ENCODE data around the gene RARRES2.

Gene RARRES2

DNA sequence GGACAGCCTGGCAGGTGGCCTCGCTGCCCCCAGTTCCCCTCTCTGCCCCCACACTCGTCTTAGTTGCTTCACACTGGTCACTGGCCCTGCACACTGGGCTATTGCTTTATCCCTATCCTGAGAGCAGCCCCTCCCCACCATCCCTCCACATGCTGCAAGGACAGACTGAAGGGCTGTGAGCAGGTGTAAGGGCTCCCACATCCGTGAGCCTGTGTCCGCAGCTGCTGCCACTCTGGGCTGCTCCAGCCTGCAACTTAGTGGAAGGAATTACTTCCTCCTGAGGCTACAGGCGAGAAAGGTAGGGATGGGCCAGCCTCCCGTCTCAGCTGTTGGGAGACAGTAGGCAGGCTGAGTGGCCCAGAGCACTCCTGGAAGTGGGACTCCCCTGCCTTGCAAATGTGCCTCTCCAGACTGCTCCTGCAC lies 3.8 kb downstream of the RARRES2 start:
- DNase-seq (ENCODE audit: low spot score), result no peak

DNA sequence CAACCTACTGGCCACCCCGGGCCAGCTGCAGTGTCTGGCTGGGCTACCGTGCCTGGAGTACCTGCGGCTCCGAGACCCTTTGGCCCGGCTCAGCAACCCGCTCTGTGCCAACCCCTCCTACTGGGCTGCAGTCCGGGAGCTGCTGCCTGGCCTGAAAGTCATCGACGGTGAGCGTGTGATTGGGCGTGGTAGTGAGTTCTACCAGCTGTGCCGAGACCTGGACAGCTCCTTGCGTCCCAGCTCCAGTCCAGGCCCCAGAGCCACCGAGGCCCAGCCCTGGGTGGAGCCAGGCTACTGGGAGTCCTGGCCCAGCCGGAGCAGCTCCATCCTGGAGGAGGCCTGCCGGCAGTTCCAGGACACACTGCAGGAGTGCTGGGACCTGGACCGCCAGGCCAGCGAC lies 4.2 kb downstream of the RARRES2 start:
- no peak for DNase-seq (ENCODE audit: low spot score)

DNA sequence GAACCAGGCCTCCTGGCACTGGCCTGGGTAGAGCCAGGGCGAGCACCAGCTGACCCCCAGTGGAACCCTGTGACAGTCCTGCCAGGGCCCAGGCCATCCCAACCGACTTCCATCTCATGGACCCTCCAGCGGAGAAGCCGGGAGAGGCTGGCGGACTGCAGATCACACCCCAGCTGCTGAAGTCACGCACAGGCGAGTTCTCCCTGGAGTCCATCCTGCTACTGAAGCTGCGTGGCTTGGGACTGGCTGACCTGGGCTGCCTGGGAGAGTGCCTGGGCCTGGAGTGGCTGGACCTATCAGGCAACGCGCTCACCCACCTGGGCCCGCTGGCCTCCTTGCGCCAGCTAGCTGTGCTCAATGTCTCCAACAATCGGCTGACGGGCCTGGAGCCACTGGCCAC lies 4.7 kb downstream of the RARRES2 start:
- no peak for DNase-seq (ENCODE audit: low spot score)

DNA sequence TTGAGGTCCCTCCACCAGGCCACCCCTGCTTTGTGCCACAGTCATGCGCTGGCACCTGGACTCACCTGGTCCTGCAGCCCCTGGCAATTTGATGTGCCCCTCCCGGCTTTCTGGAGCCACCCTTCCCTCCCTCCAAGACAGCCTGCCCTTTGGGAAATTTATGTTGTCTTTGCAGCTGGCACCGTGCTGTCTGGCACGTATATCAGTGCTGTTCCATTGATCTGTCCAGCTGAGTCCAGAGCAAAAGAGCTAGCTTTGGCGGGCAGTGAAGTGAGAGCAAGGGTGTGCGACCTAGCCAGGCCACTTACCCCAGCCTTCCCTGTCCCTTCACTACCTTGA lies 5.7 kb downstream of the RARRES2 start:
- no peak for DNase-seq (ENCODE audit: low spot score)

DNA sequence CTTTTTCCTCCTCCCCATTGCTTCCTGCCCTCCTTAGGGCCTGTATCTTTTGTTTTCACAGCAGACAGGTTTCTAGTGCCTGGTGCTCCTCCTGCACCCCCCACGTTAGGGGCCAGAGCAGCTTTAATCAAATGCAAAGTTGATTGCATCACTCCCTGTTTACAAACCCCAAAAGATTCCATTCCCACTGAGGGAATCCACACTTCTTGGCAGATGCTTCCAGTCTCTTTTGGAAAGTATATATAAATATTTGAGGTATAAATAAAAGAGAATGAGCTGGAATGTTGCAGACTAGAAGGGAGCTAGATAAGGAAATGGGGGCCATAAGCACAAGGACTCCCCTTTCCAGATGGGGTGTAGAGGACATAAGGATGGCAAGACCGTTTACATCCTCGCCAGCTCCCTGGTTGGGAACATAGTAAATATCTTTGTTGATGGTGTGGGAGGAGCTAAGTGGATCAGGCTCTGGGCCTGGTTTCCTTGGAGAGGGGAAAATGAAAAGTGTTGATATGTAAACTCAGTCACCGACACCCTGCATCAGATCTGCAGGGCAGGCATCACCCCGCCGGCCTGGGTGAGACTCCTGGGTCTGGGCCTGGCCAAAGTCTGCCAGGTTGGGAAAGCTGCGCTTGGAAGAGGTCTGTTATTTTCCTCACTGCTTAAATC lies 6.2 kb downstream of the RARRES2 start:
- DNase-seq (ENCODE audit: low spot score), result peak; percentile 82

DNA sequence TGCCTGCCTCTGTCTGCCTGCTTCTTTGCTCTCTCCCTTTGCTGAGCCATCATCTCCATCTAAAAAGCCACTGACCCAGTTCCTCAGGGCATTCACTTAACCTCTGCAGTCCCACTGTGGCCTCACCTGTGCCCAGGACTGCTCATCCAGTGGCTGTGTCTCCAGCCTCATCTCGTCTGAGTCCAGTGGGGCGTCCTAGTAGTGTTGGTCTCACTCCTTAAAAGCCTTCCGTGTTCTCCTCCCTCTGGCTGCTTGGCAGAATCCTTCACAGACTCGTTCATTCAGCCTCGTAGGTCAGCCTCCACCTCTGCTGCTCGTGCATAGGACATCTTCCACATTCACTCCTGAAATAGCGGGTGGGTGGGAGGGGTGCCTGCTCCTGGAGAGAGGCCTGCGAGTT lies 7.3 kb downstream of the RARRES2 start:
- no peak for DNase-seq (ENCODE audit: low spot score)

DNA sequence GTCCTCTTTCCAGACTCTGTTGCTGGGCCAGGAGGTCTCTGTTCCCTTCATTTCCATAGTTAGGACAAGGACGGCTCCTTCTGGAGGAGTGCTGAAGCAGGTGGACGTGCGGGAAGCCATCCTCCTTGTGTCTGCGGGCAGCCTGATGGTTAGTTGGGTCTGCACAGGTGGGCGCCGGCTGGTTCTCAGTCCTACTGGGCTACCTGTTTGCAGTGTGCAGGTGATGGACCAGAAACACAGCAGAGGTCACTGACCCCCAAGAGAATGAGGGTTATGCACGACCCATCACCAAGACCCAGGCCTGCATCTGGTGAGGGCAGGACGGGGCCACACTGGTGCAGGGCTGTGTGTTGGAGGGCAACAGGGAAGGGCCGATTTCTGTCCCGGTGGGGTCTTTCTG lies 7.8 kb downstream of the RARRES2 start:
- DNase-seq (ENCODE audit: low spot score), result no peak

DNA sequence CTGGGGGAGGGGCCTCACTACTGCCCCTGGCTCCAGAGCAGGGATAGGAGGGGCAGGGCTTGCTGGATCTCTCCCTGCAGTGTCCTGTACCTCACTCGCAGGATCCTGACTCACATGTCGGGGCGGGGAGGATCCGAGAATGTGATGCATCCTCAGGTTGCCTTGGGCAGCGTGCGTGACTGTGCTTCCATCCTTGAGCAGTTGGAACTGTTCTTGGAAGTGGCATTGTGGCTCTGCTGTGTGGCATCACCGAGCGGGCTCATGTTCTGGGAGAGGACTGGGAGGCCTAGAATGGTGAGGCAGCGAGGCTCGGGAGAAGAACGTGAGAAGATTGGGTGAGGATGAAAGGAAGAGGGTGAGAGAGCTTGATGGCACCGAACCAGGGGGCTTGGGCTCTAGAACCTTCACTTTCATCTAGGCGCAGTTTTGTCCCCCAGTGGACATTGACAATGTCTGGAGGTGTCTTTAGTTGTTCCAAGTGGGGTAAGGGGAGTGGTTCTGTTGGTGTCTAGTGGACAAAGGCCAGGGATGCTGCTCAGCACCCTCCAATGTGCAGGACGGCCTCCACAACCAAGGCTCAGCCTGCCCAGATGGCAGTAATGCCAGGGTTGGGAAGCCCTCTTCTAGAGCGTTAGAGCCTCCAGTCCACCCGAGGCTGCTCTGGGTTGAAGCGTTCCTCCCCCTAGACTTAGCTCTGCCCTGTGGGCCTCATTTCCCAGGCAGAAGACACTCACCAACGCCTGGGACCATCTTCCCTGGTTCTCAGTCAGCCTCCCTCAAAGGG lies 8.4 kb downstream of the RARRES2 start:
- no peak for DNase-seq (ENCODE audit: low spot score)

DNA sequence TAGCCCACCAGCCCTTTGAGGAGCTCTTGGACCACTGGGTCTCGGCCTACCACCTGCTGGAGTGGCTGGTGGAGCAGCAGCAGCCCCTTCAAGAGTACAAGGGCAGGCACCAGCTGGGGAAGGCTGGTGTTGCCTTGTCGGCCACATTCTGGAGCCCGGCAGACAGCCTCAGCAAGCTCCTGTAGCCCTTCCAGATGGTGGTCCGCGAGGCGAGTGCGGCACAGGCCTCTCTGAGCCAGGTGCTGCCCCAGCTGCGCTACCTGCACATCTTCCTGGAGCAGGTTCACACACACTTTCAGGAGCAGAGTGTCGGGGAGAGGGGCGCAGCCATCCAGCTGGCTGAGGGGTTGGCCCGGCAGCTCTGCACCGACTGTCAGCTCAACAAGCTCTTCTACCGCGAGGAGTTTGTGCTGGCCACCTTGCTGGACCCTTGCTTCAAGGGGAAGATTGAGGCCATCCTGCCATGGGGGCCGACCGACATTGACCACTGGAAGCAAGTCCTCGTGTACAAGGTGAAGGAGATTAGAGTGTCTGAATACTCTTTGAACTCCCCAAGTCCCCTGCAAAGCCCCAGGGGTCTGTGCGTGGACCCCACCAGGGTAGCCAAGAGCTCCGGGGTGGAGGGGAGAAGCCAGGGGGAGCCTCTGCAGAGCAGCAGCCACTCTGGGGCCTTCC lies 11.1 kb downstream of the RARRES2 start:
- DNase-seq (ENCODE audit: low spot score), result no peak

DNA sequence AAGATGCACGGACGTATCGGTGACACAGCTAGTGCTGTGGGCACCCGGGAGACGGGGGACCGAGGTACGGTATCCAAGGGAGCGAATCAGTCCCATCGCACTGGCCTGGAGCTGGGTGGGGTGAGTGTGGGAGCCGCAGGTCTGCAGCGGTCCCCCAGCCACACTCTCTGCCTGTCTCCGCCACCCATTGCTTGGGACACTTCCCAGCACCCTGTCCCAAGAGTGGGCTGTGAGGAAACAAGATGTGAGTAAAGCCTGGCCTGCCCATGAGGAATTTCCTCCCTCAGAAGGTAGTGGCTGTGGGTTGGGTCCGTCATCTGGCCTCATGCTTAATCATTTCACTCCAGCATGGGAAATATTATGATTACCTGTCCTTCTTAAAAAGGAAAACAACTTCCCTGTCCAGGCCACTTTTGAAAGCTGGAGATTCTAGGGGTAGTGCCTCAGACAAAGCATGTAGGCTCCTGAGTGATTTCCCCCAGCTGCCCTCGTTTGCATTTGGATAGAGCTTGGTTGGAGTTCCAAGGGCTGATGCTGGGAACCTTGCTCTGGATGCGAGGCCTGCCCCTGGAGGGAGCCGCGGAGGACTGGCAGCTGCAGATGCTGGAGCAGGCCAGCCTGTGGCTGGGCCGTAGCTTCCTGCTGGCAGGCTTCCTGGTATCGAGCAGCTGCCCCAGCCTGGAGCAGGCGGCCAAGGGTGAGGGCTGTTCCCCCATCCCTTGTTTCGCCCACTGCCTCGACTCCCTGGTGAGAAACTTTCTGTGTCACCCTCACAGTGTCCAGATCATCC lies 11.9 kb downstream of the RARRES2 start:
- no peak for DNase-seq (ENCODE audit: low spot score)

DNA sequence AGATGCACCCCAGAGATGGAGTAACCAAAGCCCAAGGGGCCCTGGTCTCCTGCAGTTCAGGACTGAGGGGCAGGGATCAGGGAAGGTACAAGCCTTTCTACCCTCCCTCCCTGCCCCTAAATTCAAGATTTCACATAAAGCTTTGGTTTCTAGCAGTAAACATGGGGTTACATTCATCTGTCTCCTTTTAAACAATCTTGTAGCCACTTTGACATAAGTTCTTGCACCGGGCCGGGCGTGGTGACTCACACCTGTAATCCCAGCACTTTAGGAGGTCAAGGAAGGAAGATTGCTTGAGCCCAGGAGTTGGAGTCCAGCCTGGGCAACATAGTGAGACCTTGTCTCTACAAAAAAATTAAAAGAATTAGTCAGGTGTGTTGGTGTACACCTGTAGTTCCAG lies 14.1 kb downstream of the RARRES2 start:
- no peak for DNase-seq (ENCODE audit: low spot score)

DNA sequence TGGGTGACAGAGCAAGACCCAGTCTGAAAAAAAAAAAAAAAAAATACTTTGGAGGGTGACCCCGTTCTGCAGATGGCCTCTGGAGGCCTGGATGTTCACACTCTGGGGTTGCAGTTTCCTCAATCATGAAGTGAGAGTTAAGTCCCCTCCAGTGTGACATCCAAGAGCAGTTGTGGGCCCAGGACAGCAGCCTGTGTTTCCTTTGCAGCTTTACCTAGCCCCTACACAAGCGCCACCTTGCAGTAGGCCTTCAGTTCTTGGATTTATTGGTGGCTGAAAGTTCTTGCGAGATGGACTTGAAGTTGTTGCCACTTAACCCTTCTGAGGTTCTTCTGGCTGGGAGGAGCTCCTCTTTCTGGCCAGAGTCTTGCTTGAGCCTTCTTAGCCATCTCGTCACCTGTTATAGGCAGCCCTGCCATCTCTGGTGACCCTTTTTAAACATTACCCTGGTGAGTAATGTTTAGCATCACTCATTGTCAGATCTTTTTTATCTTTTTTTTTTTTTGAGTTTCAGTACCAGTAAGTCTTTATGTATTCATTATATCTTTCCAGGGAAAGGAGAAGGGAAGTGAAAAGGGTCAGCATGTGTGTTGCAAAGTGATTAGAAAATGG lies 14.7 kb downstream of the RARRES2 start:
- no peak for DNase-seq (ENCODE audit: low spot score)

DNA sequence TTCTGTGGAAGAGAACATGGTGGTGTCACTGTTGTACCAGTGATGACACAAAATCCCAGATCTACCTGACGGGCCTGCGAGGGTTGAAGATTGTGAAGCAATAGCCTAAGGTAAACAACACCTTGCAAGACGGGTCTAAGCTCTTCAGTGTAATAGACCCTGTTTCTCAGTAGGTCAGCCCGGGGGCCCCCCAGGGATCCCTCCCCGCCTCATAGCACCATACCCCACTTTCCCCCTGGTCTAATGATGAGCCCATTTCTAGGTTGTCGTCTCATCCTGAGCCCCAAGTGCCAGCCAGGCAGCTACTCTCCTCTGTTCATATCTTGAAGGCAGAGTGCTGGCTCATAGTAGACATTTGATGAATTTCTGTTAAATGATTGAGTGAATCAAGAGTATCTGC lies 15.5 kb downstream of the RARRES2 start:
- DNase-seq (ENCODE audit: low spot score), result no peak

DNA sequence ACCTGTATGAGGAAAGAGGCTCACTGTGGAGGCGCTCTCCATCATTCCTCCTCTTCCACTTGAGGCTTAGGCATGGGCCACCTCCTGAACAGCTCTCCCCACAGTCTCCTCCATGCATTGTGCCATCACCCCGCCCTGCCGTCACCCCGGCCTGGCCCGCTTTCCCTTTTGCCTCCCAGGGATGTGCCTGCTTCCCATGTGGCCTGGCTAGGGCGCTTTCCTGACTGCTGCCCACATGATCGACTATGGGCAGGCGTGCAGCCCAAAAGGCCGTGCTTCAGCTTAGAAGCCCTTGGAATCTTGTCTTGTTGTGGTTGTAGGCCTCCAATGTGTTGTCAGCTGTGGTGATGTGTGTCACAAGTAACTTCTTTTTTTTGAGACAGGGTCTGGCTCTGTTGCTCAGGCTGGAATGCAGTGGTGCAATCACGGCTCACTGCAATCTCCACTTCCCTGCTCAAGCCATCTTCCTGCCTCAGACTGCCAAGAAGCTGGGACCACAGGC lies 16.3 kb downstream of the RARRES2 start:
- peak; percentile 48 for DNase-seq (ENCODE audit: low spot score)

DNA sequence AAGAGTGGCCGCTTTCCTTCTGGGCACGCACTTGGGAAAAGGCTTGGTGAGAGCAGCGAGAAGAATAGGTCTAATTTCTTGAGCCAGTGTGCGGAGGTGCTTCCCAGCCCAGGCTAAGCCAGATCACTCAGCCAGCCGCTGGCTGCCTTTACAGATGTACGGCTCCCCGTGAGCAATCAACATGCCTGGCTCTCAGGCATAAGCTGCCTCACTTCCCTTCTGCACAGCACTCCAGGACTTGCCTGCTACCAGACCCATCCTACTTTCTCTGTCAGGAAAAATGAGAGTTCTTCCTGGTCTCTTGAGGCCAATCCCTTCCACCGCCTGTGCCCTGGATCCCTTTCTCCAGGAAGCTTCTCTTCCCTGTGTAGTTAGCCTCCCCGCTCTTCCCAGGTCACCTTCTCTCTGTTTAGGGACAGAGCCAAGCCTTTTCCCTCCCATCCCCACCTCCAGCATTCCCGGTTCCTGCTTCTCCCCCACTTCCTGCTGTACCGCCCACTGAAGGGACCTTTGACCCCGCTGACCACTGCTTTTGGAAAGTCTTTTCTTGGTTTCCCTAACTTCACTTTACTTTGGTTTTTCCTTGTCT lies 17.0 kb downstream of the RARRES2 start:
- DNase-seq (ENCODE audit: low spot score), result peak; percentile 6

DNA sequence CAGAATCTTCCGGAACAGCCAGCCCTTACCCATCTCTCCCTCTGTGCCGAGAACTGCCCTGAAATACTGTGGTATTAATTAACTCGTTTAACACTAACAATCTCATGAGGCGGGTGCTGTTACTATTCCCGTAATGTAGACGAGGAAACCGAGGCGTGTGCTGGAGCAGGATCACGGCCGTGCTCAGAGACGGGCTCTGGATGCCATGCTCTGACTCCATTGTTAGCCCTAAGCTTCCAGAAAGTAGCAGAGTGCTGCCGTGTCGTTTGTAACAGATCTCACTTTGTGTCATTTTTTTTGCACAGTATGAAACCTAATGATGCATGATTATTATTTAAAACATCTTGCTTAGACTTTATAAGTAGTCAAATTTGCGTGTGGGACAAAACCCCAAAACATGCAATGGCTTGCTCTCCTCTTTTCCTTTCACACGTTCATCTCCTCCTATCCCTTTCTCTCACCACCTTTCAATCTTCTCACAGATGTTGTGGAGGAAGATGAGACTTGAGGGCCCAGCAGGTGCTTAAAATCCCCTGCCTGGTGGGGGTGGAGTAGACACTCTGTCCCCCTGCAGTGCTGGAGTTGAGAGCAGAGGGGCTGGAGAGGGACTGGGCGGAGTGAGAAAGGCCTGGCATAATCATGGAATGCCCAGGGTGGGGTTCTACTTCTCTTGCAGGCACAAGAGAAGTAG lies 17.6 kb downstream of the RARRES2 start:
- DNase-seq (ENCODE audit: low spot score), result peak; percentile 4

DNA sequence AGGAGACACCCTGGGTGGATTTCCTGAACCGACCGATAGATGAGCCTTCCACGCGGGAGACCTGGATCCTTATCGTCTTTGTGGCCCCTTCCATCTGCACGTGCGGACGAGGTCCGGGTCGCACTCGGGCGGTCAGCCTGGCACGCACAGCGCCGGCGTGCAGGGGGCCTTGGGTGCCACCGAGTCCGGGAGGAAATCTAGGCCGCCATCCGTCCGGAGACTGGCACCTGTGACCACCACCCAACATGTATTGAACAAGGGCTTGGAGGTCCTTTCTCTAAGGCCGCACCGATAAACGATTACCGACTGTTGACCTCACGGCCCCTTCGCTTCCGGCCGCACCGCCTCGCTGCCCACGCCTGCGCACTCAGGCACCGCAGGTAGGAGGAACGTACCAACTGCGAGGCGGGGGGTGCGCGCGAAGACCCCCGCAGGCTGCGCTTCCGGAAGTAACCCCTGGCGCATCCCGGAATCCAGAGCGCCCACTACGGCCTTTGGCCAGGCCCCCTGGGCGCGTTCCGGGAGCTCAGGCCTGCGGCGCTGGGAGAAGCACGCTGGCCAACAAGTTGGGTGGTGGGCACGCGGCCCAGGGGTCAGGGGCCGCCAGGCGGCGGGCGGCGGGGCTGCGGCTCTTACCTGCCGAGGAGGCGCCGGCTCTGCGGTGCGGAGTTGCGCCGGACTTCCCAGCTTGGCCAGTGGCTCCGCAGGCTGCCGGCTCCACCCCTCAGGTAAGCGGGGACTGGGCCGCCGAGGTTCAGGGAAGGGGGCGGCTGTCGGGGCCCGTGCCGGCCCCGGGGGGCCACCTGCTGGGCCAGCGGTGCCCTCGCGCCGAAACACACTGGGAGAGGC lies 18.4 kb downstream of the RARRES2 start, which contains the start of the genes ACTR3C and LRRC61:
Gene ACTR3C (minus strand): TSS at position 713 of the 849 bp plus-strand sequence. CDS start 28,249 bp downstream, outside the sequence.
Gene LRRC61 (plus strand): TSS at position 523 of the 849 bp plus-strand sequence. CDS start 13,507 bp downstream, outside the sequence.
- DNase-seq (ENCODE audit: low spot score), result peak; percentile 2

DNA sequence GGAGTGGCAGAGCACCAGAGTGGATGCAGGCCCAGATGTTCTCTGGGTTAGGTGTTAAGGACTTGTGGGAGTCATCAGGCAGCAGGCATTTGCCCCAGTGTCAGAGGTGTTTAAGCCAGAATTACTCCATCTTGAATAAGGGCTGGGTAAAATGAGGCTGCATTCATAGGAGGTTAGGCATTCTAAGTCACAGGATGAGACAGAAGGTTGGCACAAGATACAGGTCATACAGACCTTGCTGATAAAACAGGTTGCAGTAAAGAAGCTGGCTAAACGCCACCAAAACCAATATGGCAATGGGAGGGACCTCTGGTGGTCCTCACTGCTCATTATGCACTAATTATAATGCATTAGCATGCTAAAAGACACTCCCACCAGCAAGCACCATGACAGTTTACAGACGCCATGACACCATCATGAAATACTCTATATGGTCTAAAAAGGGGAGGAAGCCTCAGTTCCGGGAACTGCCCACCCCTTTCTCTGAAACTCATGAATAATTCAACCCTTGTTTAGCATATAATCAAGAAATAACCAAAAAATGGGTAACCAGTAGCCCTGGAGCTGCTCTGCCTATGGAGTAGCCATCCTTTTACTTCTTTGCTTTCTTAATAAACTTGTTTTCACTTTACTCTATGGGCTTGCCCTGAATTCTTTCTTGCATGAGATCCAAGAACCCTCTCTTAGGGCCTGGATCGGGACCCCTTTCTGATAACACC lies 19.2 kb downstream of the RARRES2 start:
- DNase-seq (ENCODE audit: low spot score), result no peak

DNA sequence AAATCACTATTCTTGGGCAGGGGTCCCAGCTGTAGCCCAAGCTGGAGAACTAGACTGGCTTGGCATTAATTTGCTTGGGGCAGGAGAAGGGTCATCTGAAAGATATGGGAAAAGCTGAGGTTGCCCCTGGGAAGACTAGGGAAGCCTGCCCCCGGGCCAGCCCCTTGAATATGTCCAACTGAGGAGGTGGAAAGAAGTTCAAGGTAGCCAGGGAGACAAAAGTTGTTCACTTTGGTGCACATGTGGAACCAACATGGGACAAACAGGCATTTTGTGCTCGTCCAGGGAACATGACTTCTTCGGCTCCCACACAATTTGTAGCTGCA lies 19.7 kb downstream of the RARRES2 start:
- DNase-seq (ENCODE audit: low spot score), result no peak
